GM19395 (cell line): ENCODE data around the gene CHRND.
"Not testable (repeated sequence)": the region's sequence is repeated elsewhere in the genome, so short reads cannot be mapped to it uniquely, and the experiment has no call there.

Experiments used
- ATAC-seq: cut with Tn5 transposase; IDR thresholded peaks from one replicate; pipeline ENCODE4 v1.9.1; 2021; ENCODE audit warnings: mild to moderate bottlenecking, moderate library complexity; ENCODE audit not compliant: unreplicated experiment

CHRND gene

DNA sequence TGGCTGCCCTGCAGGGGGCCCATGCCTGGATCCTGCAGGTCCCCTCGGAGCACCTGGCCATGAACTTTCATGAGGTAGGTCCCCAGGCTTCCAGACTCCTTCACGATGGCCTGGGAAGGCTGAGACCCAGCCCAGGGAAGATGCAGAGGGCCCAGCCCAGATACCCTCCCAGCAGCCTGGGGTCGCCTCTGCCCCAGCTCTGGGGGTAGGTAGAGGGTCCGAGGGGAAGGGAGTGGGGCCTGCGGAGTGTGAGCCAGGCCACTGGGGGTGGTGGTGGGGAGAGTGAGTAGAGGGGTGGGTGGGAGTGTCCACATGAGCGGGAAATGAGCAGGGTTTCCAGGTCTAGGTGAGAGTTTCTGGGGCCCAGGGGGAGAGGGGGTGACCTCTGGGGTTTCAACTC, 1.2 kb upstream of the CHRND start:
- no peak for ATAC-seq

- ATAC-seq = no peak
These were observed 761 bp upstream of the CHRND start for GRCh38 chr2:232525199-232525598.

DNA sequence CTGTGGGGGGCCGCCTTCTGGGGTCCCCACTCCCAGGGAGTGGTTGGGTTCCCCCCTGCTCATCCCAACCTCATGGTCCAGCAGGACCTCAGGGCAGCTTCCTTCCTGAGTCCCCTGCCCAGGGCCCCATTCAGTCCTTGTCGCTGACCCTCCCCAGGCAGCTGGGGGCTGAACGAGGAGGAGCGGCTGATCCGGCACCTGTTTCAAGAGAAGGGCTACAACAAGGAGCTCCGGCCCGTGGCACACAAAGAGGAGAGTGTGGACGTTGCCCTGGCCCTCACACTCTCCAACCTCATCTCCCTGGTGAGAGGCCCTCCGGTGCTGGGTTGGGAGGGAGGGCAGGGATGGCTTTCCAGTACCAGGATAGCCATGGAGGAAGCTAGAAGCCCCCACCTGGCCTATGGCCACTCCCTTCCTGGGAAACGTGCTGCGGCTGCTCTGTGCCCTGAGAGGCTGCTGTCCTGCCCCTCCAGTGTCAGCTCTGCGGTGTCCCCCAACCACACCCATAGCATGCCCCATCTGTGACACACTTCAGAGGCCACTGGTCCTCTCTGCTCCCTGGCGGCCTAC, 497 bp downstream of the CHRND start:
- ATAC-seq = no peak

GRCh38 chr2:232527905-232528470, 2.0 kb downstream of the CHRND start:
- ATAC-seq = no peak

- no peak for ATAC-seq
These were observed 2.9 kb downstream of the CHRND start for GRCh38 chr2:232528746-232529460.

GRCh38 chr2:232529806-232530547, 4.0 kb downstream of the CHRND start:
- ATAC-seq = no peak

GRCh38 chr2:232530626-232531260, 4.8 kb downstream of the CHRND start:
- ATAC-seq = no peak

DNA sequence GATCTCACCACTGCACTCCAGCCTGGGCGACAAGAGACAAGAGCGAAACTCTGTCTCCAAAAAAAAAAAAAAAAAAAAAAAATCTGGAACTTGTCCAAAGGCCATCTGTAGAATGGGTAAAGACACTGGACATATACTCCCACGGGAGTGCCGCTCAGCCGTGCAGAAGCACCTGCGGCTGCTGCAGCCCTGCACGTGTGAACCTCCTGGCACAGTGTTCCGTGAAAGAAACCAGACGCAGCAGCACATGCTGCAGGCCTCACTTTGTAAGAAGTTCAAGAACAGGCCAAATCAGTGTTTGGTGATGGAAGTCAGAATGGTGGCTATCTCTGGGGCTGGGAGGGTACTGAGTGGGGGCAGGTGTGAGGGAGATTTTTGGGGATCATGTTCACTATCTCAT, 6.5 kb downstream of the CHRND start:
- ATAC-seq = no peak

GRCh38 chr2:232532821-232533220, 6.9 kb downstream of the CHRND start:
- ATAC-seq = not testable (repeated sequence)

DNA sequence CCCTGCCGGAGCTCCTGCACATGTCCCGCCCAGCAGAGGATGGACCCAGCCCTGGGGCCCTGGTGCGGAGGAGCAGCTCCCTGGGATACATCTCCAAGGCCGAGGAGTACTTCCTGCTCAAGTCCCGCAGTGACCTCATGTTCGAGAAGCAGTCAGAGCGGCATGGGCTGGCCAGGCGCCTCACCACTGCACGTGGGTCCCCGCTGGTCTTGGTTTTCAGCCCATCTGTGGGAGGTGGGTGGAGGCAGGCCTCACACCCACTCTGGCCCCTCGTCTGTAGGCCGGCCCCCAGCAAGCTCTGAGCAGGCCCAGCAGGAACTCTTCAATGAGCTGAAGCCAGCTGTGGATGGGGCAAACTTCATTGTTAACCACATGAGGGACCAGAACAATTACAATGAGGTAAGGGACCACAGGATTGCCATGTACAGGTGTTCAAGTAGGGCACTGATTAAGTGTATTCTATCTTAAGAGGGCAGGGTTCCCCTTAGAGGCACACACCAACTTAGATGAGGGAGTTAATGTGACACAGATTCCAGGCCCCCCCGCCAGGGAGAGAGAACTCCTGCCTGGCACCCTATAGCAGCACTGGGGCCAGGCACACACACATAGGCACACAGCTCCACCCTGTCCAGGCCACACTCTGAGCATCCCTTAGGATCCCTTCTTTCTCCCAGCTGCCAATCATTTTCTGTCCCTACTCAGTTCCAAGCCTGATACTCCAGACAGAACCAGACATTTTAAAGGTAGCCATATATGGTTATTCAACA, 8.2 kb downstream of the CHRND start:
- ATAC-seq = no peak

DNA sequence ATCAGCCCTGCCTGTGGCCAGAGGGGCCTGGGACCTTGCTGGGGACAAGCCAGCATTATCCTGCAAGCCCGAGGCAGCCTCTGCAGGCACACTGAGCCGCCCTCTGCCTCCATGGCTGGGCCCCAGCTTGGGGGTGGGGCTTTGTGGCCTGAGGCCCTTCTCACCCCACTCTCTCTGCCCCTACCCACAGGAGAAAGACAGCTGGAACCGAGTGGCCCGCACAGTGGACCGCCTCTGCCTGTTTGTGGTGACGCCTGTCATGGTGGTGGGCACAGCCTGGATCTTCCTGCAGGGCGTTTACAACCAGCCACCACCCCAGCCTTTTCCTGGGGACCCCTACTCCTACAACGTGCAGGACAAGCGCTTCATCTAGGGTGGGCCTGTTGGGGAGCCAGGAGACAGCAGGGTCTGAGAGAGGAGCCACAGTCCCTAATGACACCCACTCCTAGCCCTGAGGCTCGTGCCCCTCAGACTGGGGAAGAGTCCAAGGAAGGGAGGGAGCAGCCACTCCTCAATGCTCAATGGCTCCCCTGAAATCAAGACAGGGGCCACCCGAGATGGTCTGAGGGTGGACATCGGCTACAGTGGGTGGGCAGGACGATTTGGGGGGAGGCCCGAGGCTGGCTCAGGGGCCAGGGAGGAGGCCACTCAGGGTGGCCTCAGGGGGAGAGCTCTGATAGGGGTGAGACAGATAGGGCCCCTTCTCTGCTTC, 9.1 kb downstream of the CHRND start:
- no peak for ATAC-seq

DNA sequence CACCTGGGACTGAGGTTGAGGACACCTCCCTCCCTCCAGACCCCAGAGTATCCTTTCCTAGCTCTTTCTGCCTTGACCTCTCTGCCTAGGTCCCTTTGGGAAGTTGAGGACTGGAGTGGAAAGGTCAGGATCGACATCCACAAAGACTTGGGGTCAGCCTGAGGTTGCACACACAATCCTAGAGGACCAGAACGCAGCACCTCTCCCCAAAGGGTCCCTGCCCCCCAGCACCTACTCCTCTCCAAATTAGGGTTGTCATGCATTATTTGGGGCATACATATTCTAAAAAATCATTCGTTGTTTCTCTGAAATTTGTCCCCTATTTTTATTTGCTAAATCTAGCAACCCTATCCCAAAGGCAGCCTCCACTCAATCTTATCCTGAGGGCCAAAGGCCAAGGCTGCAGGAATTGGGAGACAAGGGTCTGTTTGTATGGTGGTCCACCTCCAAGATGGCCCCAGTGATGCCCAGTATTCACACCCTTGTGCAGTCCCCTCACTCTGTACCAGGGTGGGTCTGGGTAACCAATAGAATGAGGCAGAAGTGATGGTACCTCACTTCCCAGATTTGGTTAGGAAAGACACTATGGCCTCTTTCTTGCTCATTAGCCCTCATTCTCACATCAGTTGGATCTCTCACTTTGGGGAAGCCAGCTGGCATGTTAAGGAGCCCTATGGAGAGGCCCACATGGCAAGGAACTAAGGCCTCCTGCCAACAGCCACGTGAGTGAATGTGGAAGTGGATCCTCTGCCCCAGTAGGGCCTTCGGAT, 10.0 kb downstream of the CHRND start:
- ATAC-seq = no peak

- ATAC-seq = no peak
These were observed 11.1 kb downstream of the CHRND start for GRCh38 chr2:232537079-232537478.

DNA sequence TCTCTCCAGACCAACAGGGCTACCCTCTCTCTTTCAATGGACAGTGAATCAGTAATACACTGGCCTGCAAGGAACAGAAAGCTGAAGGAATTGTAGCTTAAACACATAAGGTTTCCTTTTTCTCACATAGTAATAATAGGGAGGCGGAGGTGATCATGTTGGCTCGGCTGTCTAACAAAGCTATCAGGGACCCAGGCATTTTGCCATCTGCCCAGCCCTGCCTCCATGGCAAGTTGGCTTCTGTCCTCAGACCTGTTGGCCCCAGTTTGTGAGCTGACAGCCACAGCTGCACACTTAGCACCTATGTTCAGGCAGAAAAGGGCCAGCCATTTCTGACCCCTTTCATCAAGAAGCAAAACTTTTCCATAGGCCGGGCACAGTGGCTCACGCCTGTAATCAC, 11.5 kb downstream of the CHRND start:
- ATAC-seq = no peak

GRCh38 chr2:232538671-232539070, 12.7 kb downstream of the CHRND start:
- ATAC-seq = no peak

- no peak for ATAC-seq
These were observed 13.6 kb downstream of the CHRND start, which contains the start of gene CHRNG for GRCh38 chr2:232539298-232540231. CHRNG (plus strand) TSS chr2:232539692; CDS start chr2:232539748, 56 bp downstream.

- ATAC-seq = no peak
These were observed 14.6 kb downstream of the CHRND start for GRCh38 chr2:232540441-232541041.
